Nucleus accumbens (tissue), 56 donors: ENCODE results near the gene KCNC3.

ENCODE experiments used
- DNase-seq, 56 donors: peaks; one replicate each; lab custom pipeline; 2025; lab: John Stamatoyannopoulos, UW

The KCNC3 gene

DNA sequence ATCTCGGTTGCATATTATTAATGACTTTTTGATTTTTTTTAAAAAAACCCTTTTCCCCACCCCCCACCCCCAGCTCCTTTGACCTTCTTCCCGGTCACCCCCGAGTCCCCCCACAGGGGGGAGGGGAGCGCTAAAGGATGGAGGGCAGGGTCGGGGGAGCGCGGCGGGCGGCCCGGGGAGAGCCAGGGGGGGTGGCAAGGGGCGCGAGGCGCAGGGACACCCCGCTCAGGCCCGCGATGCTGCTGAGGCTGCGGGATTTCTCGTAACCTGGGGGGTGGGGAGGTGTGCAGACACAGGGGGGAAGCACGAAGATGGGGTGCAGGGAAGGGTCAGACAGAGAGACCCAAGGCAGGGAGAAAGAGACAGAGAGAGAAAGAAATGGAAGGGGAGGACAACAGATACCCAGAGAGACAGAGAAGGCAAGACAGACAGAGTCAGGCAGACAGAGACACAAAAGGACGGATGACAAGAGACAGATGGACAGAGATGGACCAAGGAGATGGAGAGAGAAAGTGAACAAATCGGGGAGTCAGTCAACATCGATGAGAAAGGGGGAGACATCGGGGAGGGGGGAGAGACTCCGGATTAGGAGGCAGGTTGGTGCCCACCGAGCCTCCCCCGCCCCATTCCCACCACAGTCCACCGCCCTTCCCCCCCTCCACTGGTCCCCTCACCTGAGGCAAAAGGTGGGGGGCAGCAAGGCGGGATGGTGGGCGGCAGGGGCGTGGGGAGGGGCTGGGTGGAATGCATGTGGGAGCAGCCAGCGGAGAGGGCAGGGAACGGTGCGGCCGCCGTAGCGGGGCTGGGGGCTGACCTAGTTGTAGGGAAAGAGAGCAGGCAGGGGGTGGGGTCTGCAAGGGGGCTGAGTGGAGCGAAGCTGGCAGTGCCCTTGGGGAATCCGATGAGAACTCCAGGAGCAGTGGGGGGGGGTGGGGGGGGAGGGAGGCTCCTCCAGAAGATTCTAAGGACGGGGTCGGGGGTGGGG lies 14.2 kb downstream of the KCNC3 start:
- peak in 1 of 56 donors; percentile 32 for DNase-seq

DNA sequence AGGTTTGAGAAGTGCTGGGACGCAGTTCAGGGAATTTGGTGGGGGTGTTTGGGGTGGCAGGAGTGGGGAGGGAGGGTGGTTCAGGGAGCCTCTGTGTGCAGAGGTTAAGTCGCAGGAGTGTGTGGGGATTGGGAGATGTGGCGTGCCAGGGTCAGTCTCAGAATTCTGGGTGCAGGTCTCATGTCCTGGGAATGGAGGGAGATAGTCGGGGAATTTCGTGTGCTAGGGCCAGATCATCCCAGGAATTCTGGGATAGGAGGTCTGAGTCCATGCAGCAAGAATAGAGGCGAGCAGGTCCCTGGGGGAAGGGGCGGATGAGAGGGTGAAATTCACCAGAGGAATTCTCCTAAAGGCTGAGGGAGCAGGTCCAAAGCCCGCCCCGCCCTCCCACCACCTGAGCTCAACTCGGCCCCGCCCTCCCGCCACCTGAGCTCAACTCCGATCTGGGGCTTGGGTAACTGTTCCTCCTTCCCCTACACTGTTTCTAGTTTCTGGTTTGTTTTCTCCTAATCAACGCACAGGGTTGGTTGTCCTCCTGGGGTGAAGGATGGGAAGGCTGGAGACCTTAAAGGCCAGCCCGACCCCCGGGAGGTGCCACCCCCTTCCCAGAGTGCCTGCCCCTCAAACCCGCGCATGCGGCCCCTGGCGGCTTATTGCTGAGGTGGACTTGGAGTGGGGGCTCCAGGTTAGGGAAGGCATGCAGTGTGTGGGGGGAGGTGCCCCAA lies 15.2 kb downstream of the KCNC3 start:
- peak in 2 of 56 donors; percentile 21 to 42 for DNase-seq

DNA sequence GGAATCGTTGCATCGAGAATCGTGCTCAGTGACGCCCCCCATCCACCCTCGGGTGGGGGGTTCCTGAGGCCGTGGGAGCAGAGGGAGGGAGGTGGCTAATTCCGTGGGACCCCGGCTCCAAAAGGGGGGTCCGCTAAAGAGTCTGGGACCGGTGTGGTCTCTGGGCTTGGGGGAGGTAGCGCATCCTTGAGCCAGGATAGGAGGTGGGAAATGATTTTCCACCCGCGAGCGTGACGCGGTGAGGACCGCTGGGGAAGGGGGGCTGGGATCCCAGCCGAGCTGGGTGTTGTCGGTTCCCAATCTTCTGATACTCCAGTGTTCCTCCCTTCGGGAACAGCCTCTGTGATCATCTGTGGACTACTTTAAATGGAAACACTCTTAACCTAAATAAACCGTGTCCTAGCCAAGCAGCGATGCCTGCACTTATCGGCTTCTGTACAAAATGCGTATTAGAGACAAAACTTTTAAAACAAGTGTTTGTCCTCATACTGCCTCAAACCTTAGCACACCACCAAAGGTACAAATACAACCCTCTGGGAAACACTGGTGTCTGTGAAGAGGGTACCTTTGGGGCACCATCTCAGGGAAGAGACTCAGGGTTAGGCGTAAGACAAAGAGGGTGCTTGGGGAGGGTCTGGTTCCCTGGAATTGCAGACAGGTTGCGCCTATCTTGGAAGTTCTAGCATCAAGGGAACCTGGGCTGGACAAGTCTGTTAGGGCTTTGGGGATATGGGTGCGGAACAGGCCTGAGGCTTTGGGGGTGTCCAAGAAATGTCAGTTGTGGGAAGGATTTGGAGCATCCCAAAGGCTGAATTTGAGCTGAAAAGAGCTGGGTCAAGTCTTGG lies 16.0 kb downstream of the KCNC3 start:
- no peak for DNase-seq

DNA sequence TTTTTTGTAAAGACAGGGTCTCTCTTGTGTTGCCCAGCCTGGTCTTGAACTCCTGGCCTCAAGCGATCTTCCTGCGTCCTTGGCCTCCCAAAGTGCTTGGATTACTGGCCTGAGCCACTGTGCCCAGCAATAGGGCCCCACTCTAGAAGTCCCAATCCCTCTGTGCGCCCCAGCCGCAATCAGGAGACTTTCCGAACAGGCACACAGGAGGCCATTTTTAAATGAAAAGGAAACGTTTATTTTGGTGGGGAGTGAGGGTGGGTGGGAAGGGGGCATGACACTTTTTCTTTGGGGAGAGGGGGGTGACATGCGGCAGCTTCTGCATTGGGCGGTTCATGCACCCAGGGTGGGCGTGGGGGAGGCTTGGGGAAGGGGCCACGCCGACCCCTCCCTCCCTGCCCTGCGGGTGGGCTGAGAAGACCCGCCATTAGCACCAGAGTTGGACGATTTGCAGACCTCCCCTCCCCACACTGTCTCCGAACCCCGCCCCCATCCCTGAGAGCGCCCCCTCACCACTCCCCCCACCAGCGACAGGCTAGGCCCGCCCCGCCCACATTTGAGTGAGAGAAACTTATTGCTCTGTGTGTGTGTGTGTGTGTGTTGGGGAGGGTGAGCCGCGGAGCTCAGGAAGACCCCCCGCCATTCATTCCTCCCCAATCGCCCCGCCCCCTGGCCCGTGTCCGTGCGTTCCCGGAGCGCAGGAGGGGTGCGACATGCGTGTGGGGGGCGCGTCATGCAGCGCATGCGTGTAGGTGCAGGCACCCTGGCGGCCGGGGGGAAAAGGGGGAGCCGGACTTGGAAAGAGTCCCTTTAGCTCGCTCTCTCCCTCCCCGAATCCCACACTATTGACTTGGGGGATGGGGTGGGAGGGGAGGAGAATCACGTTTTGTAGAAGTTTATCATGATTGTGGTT lies 17.2 kb downstream of the KCNC3 start:
- peak in 15 of 56 donors; percentile 4 to 59 (median 25) for DNase-seq

DNA sequence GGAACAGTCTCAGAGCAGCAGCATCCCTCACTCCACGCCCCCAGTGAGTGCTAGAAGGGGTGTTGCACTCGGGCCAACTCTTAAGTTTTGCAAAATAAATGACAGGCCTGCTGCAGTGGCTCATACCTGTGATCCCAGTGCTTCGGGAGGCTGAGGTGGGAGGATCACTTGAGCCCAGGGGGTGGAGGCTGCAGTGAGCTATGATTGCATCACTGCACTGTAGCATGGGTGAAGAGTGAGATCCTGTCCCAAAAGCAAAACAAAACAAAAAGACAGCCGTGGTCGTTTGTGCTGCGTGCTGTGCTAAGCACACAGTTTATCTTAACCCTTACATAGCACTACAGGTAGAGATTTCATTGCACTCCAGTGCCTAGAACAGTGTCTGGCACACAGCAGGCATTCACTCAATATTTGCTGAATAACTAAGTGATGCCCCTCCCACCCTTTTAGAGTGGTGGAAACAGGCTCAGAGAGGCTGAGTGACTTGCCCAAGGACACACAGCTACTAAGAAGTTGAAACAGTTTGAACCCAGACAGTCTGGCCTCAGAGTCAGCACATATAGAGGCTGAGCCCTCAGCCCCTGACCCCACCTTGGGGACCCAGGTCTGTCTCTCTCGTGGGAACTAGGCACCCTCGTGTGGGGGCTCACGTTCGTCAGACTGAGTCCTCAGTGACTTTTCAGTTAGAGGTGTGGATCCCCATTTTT lies 18.3 kb downstream of the KCNC3 start:
- DNase-seq, result no peak

DNA sequence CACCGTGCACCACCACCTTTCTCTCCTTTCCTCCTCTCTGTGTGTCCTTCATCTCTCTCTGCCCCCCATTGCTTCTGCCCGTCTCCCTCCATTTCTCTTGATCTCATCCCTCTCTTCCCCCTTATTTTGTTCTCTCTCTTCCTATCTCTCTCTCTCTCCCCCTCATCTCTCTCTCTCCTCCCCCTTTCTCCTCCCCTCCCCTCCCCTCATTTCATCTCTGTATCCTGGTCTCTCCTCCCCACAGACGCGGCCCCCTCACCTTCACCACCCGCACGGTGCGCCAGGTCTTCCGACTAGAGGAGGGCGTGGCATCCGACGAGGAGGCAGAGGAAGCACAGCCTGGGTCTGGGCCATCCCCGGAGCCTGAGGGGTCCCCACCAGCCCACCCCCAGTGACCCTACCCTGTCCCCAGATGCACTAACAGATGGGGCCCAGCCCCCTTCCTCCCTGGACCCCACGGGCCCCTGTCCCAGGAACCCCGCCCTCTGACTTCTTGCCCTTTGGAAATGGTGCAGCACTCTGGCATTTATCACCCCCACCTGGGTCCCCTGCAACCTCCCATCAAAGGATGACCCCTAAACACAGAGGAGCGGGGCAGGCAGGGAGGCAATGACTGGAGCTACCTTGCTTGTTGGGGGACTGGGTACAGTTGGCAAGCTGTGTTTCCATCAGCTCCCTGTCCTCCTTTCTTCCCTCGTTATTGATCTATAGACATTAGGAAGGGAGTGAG lies 19.6 kb downstream of the KCNC3 start:
- DNase-seq, result no peak

DNA sequence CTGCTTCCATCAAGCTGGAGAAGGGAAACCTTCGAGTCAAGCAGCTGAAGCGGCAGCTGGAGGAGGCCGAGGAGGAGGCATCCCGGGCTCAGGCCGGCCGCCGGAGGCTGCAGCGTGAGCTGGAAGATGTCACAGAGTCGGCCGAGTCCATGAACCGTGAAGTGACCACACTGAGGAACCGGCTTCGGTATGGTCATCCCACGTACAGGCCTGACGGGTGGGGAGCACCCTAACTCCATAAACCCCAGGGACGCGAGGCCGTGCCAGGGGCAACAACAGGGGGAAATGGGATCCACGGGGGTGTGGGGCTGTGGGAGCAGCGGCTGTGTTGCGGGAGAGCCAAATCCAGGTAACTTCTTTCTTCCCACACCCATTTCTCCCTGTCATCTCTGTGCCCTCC lies 20.2 kb downstream of the KCNC3 start:
- no peak for DNase-seq

DNA sequence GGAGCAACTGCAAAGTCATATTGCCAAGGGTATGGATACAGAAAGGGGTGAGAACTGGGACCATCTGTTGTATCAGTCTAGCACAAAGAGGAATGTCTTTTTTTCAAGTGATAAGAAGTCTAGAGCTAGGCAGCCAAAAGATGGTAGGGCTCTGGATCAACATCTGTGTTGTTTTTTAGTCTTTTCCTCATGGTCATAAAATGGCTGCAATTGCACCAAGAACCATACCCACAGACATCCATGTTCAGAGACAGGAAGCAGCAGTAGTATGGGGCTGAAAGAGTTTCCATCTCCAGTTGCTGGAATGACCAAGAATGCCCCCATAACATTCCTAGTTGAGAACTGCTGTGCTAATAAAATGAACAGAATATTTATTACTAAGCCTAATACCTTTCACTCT lies 25.6 kb downstream of the KCNC3 start:
- no peak for DNase-seq

DNA sequence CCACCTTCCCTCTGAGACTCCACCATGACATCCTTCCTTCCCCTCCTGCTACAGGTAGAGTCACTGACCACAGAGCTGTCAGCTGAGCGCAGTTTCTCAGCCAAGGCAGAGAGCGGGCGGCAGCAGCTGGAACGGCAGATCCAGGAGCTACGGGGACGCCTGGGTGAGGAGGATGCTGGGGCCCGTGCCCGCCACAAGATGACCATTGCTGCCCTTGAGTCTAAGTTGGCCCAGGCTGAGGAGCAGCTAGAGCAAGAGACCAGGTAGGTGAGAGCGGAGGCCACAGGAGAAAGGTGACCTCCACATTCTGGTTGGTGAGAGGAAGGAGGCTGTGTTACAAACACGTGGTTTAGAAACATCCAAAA lies 27.6 kb downstream of the KCNC3 start:
- DNase-seq, result no peak

DNA sequence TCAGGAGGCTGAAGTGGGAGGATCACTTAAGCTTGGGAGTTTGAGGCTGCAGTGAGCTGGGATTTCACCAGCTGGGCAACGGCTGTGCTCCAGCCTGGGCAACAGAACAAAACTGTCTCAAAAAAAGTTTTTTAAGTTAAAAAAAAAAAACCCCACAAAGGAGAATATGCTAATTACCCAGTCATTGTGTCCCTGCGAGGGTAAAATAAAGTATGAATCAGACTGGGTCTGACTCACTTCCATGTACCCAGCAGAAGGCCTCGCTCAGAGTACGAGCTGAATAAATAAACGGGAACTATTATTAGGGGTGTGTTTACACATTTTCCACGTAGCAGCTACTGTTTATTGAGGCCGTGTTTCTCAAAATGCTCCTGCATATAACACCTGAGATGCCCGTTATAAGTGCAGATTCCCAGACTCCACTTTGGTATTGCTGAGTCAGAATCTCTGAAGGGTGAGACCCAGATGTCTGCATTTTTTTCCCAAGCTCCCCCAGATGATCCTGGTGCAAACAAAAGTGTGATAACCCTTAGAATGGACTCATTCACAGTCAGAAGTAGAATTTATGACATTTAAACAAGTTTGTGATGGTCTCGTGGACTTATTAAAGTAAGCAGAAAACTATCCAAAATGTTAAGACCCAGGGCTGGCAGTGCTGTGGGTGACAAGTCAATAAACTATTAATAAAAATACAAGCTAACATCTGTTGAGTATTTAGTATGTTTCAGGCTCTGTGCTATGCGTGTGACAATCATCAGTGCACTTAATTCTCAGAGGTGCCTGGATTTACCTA lies 28.2 kb downstream of the KCNC3 start:
- peak in 2 of 56 donors; percentile 9 to 25 for DNase-seq

DNA sequence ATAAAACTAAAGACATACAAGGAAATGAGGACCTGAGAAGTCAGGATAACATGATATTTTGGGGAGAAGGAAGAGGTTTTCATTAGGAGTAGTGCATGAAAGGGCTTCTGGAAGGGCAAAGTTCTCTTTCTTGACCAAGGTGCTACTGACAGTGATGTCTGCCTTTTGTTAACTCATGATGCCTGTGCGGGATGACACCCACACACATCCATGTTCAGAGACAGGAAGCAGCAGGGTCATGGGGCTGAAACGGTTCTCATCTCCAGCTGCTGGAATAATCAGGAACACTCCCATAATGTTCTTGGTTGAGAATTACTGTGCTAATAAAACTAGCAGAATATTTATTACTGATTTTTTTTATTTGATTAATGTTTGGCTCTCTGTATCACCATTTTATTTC lies 29.1 kb downstream of the KCNC3 start:
- no peak for DNase-seq

DNA sequence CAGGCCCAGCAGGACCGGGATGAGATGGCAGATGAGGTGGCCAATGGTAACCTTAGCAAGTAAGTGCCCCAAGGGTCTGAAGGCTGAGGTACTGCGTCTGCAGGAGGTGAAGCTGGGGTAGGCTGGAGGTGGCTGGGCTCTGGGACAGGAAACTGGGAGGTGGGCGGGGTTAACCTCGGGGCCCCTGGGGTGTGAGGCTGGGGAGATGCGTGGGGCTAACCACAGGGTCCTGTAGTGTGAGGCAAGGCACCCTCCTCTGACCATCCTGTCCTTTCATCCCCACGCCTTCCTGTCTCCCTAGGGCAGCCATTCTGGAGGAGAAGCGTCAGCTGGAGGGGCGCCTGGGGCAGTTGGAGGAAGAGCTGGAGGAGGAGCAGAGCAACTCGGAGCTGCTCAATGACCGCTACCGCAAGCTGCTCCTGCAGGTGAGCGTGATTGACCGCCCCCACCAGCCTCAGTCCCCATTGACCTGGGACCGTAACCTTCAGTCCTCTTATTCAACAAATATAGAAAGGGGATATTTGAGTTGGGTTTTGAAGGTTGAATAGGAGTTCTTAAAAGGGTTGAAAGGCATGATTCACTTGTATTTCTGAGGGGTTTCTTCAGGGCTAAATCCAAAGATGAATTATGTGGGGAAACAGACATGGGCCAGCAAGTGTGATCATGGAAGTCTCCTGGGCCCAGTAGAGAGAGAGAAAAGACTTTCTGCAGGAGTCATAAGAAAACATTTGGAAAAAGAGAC lies 35.7 kb downstream of the KCNC3 start:
- DNase-seq, result no peak

DNA sequence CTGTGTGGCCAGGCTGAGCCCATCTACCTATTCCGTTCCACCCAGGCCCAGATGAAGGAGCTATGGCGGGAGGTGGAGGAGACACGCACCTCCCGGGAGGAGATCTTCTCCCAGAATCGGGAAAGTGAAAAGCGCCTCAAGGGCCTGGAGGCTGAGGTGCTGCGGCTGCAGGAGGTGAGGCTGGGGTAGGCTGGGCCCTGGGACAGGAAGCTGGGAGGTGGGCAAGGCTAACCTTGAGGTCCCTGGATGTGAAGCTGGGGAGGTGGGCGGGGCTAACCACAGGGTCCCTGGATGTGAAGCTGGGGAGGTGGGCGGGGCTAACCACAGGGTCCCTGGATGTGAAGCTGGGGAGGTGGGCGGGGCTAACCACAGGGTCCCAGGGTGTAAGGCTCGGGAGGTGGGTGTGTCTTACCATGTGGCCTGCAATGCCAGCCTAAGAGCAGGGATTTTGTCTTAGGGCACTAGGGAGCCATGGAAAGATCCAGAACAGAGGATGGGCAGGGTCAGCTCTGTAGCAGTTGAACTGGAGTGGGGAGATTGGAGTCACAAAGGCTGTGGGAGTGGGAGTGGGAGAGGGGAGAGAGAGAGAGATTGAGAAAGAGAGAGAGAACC lies 36.9 kb downstream of the KCNC3 start:
- DNase-seq, result no peak

DNA sequence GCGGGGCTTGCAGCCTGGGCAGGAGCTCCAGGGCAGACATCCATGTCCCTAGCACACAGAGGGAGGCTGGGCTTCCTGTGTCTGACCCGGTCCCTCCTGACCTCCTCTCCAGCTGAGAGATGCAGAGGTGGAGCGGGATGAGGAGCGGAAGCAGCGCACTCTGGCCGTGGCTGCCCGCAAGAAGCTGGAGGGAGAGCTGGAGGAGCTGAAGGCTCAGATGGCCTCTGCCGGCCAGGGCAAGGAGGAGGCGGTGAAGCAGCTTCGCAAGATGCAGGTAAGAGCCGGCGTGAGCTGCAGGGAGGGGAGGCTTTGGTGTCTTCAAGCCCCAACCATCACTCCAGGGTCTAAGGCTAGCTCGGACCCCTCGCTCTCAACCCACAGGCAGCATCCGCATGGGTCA lies 38.4 kb downstream of the KCNC3 start:
- DNase-seq, result no peak

DNA sequence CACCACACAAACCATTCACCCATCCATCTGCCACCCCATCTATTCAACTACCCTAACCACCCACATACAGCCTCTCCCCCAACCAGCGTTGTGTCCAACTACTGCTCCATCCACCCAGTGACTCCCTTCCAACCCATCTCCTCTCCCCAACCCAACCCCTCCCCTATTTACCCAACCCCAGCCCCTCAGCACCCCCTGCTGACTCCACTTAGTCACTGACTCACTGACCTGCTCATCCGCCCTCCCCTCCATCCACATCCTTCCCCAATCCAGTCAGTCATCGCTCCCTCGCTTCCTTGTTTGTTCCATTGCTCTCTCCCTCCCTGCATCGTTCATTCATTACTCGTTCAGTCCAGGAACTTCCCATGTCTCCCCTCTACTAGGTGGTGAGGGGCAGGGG lies 39.2 kb downstream of the KCNC3 start:
- no peak for DNase-seq

DNA sequence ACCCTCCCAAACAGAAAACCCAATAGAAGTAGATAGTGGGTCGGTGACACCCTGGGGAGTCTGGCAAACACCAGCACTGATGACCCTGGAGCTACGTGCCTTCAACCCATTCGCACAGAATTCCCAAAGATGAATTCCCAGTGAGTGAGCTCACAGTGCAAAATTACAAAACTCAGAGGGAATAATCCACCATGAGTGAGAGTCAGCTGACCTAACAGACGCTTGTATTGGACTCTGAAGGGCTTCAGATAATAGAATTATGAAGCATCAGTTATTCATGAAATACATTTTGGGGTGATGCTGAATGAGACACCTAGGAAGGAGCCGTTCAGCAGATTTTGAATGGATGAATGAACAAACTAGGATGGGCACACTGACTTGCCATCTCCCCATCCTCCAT lies 40.2 kb downstream of the KCNC3 start:
- no peak for DNase-seq
